Ishikawa (cell line): ENCODE results near the gene CNTD1.

Source experiments
- CEBPB ChIP-seq: IDR thresholded peaks from 2 replicates; pipeline ENCODE4 v1.6.1; 2012
- CREB1 ChIP-seq: IDR thresholded peaks from 2 replicates; pipeline ENCODE4 v1.6.1; 2012; ENCODE audit warnings: low read depth
- EGR1 ChIP-seq: IDR thresholded peaks from 2 replicates; pipeline ENCODE4 v1.6.1; 2012
- EP300 ChIP-seq: IDR thresholded peaks from 2 replicates; pipeline ENCODE4 v1.6.1; 2012; ENCODE audit warnings: borderline replicate concordance
- FOXM1 ChIP-seq: IDR thresholded peaks from 2 replicates; pipeline ENCODE4 v1.6.1; 2012; ENCODE audit warnings: low read depth, borderline replicate concordance
- NFIC ChIP-seq: IDR thresholded peaks from 2 replicates; pipeline ENCODE4 v1.6.1; 2012
- RAD21 ChIP-seq: IDR thresholded peaks from 2 replicates; pipeline ENCODE4 v1.6.1; 2012; ENCODE audit warnings: low read depth
- TAF1 ChIP-seq: IDR thresholded peaks from 2 replicates; pipeline ENCODE4 v1.6.1; 2012; ENCODE audit warnings: low read depth, mild to moderate bottlenecking
- TCF12 ChIP-seq: IDR thresholded peaks from 2 replicates; pipeline ENCODE4 v1.6.1; 2012; ENCODE audit warnings: low read depth
- TEAD4 ChIP-seq: IDR thresholded peaks from 2 replicates; pipeline ENCODE4 v1.6.1; 2012
- USF1 ChIP-seq: IDR thresholded peaks from 2 replicates; pipeline ENCODE4 v1.6.1; 2012
- YY1 ChIP-seq: IDR thresholded peaks from 2 replicates; pipeline ENCODE4 v1.6.1; 2012; ENCODE audit warnings: low read depth
- ZBTB7A ChIP-seq: IDR thresholded peaks from 2 replicates; pipeline ENCODE4 v1.6.1; 2012; ENCODE audit warnings: low read depth
- TF ChIP-seq, protein P1 (sequence below): IDR thresholded peaks from 2 replicates; pipeline ENCODE4 v1.6.1; 2012
- TF ChIP-seq, protein P2 (sequence below): IDR thresholded peaks from 2 replicates; pipeline ENCODE4 v1.6.1; 2012; ENCODE audit warnings: low read depth, mild to moderate bottlenecking

Gene CNTD1

GRCh38 chr17:42796066-42796758 is 2.4 kb upstream of the CNTD1 start:
- TF ChIP-seq EGR1 (no peak), YY1 (no peak), ZBTB7A (no peak), RAD21 (no peak), CREB1 (no peak), TCF12 (no peak)
- TF ChIP-seq, protein P1, sequence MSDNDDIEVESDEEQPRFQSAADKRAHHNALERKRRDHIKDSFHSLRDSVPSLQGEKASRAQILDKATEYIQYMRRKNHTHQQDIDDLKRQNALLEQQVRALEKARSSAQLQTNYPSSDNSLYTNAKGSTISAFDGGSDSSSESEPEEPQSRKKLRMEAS, result no peak
- TF ChIP-seq, protein P2, sequence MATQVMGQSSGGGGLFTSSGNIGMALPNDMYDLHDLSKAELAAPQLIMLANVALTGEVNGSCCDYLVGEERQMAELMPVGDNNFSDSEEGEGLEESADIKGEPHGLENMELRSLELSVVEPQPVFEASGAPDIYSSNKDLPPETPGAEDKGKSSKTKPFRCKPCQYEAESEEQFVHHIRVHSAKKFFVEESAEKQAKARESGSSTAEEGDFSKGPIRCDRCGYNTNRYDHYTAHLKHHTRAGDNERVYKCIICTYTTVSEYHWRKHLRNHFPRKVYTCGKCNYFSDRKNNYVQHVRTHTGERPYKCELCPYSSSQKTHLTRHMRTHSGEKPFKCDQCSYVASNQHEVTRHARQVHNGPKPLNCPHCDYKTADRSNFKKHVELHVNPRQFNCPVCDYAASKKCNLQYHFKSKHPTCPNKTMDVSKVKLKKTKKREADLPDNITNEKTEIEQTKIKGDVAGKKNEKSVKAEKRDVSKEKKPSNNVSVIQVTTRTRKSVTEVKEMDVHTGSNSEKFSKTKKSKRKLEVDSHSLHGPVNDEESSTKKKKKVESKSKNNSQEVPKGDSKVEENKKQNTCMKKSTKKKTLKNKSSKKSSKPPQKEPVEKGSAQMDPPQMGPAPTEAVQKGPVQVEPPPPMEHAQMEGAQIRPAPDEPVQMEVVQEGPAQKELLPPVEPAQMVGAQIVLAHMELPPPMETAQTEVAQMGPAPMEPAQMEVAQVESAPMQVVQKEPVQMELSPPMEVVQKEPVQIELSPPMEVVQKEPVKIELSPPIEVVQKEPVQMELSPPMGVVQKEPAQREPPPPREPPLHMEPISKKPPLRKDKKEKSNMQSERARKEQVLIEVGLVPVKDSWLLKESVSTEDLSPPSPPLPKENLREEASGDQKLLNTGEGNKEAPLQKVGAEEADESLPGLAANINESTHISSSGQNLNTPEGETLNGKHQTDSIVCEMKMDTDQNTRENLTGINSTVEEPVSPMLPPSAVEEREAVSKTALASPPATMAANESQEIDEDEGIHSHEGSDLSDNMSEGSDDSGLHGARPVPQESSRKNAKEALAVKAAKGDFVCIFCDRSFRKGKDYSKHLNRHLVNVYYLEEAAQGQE, result no peak

GRCh38 chr17:42797067-42798007 is 1.3 kb upstream of the CNTD1 start:
- TF ChIP-seq FOXM1 (no peak), TCF12 (no peak), TAF1 (no peak)

DNA sequence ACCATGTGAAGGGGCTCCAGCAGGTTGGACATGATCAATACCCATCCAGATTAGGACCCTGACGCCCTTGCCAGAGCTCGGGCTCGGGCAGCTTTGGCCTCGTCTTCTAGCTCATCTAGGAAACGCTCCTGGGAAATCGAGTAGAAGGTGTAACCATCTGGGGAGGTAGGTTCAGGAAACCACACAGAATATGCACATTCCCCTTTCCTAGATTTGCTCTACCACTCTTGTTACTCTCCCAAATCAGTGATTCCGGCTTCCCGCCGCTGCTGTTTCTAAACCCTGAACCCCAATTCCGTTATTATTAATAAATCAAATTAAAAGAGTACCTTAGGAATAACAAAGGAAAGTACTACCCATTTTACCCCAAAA is 664 bp upstream of the CNTD1 start:
- TF ChIP-seq RAD21, result no peak

DNA sequence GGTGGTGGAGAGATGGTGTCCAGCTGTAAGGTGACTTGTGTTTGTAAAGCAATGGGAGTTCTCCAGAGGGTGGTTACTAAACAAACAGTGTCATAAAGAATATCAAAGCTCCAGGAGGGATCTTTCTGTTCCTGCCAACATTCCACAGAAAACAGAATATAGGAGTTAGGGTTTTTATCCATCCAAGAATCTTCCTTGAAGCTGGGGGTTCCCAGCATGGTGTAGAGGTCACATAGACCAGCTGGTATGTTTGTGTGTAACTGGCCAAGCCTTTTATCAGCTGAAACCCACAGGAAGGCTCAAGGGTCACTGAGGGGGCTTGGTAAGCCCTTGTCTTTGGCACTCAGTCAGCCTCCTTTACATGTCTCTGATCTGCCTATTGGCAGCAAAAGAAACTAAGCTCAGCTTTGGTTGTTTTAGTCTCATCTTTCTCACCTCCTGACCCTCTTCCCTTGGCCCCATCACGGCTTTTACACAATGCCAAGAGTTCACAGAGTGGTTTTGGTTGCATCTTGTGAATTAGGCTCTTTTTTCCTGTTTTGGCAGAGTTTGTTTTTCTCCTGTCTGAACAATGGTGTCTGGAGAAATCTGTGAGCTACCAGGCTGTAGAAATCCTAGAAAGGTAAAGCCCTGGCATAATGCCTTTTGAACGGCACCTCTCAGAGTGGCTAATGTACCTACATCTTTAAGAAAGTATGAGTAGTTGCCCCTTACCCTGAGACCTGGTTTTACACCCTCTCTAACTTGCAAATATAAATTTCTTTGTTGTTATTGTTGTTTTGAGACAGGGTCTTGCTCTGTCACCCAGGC is 4.6 kb downstream of the CNTD1 start:
- TF ChIP-seq NFIC, result no peak
- TF ChIP-seq USF1, result no peak
- TF ChIP-seq, protein P2, result no peak
- TF ChIP-seq EGR1, result no peak
- TF ChIP-seq EP300, result no peak
- no peak for TF ChIP-seq TAF1
- no peak for TF ChIP-seq RAD21
- TF ChIP-seq TCF12, result no peak
- no peak for TF ChIP-seq CEBPB
- no peak for TF ChIP-seq TEAD4
- no peak for TF ChIP-seq CREB1
- no peak for TF ChIP-seq YY1
- TF ChIP-seq, protein P1, result no peak
- TF ChIP-seq ZBTB7A, result no peak
- no peak for TF ChIP-seq FOXM1

DNA sequence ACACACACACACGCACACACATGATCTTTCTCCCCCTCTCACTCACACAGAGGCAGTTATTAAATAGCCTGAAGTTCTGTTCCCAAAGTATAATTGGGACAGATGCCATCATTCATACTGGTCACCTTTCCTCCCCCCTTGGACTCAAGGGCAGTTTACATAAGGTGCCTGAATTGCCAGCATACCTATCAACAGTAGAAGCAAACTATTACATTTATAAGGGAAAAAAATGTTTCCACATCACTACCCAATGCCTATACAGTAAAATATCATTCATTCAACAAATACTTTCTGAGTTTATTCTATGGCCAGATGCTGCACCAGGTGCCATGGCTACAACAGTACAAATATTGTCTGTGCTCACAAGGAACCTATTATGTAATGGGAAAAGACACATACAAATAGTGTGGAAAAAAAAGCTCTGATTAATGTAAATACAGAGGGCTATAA is 6.3 kb downstream of the CNTD1 start:
- TF ChIP-seq TEAD4 (no peak), EGR1 (no peak), NFIC (no peak), YY1 (no peak), RAD21 (no peak), USF1 (no peak), TAF1 (no peak)
- TF ChIP-seq, protein P1, result no peak

- no peak for TF ChIP-seq RAD21
Observed at GRCh38 chr17:42806249-42806648, 7.6 kb downstream of the CNTD1 start.
